NCI-H526 (cell line): Measurements from ENCODE around the gene CORO2B.

Source experiments
- DNase-seq, 2 experiments: peaks; one replicate each; lab custom pipeline; 2025; lab: John Stamatoyannopoulos, UW

CORO2B gene, protein sequence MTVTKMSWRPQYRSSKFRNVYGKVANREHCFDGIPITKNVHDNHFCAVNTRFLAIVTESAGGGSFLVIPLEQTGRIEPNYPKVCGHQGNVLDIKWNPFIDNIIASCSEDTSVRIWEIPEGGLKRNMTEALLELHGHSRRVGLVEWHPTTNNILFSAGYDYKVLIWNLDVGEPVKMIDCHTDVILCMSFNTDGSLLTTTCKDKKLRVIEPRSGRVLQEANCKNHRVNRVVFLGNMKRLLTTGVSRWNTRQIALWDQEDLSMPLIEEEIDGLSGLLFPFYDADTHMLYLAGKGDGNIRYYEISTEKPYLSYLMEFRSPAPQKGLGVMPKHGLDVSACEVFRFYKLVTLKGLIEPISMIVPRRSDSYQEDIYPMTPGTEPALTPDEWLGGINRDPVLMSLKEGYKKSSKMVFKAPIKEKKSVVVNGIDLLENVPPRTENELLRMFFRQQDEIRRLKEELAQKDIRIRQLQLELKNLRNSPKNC

DNA sequence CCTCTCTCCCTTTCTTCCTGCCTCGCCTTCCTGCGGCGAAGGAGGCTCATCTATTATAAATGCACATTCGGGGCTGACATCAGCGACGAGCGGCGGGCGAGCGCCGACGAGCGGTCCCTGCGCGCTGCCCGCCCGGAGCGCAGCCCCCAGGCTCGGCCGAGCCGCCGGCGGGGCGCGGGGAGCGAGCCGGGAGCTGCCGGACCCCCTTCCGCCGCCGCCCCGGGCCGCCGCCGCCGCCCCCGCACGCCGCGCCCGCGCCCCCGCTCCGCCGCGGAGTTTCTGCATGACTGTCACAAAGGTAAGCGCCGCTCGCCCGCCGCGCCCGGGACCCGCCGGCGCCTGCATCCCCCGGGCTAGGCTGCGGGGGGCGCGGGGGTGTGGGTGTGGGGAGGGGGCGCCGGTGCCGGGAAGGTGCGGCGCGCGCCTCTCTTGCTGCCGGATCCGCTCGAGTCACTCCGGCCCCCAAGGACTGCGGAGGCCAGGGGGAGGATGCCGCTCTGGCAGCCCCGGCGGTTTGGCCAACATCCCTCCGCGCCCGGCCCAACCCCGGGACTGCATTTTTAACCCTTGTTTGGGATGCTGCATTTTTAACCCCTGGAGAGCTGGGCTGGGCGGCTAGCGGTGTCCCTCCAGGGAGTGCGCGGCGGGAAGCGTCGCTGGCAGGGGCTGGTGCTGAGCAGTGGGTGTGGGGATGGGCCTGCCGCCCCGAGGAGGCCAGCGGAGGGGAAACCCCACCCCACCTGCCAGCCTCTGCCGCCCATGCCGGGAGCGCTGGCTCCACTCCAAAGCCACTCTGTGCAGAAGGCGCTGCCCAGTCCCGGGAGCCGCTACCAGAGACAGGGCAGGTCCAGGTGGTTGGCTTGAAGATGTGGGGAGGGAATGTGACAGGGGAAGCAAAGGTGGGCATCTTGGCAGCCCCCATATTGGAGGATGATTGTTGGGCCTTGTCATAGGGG is at the start of gene CORO2B:
CORO2B (plus strand) TSS at position 14 of the 956 bp plus-strand sequence; CDS start at position 284, 270 bp downstream.
- peak; percentile 39 to 87 for DNase-seq

DNA sequence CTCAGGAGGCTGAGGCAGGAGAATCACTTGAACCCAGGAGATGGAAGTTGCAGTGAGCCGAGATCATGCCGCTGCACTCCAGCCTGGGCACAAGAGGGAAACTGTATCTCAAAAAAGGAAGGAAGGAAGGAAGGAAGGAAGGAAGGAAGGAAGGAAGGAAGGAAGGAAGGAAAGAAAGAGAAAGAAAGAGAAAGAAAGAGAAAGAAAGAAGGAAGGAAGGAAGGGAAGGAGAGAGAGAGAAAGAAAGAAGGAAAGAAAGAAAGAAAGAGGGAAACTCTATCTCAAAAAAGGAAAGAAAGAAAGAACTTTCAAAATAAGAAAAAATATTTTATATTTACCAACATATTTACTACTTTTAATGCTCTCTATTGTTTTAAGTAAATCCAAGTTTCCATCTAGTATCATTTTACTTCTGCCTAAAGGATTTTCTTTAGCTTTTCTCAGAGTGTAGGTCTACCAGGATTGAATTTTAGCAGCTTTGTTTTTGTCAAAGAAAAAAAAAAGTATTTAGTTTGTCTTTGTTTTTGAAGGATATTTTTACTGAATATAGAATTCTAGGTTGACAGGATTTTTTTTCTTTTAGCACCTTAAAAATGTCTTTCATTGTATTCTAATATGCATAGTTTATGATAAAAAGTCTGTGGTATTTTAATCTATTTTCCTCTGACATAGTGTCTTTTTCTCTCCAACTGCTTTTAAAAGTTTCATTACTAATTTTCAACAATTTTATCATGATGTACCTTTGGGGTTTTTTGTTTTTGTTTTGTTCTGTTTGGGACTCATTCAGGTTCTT is 47.2 kb upstream of the CORO2B start:
- no peak for DNase-seq

GRCh38 chr15:68536331-68537095 is 42.3 kb upstream of the CORO2B start:
- DNase-seq, result no peak

GRCh38 chr15:68537097-68537496 is 41.7 kb upstream of the CORO2B start:
- no peak for DNase-seq

DNA sequence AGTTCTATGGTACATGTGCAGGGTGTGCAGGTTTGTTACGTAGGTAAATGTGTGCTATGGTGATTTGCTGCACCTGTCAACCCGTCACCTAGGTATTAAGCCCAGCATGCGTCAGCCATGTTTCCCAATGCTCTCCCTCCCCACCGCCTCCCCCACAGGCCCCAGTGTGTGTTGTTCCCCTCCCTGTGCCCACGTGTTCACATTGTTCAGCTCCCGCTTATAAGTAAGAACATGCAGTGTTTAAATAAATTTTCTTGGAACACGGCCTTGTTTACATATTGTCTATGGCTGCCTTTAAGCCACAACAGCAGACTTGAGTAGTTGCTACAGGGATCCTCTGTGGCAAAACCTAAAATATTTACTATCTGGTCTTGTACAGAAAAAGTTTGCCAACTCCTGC is 41.3 kb upstream of the CORO2B start:
- no peak for DNase-seq

GRCh38 chr15:68538311-68538710 is 40.5 kb upstream of the CORO2B start:
- DNase-seq, result no peak

DNA sequence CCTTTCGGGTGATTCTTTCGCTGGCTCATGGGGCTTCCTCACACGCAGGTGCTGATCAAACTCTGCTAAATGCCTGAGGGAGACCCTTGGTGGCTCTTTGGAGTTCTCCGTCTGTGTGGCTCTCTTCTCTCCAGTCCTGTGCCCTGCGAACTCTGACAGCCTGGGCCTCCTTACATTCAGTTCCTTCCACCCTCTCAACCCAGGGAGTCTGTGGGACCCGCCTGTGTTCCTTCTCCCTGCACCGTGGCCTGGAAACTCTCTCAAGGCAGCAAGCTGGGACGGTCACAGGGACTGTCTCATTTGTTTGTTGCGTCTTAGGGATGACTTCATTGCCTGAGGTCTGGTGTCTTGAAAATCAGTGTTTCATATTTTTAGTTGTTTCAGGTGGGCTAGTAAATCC is 37.0 kb upstream of the CORO2B start:
- no peak for DNase-seq

DNA sequence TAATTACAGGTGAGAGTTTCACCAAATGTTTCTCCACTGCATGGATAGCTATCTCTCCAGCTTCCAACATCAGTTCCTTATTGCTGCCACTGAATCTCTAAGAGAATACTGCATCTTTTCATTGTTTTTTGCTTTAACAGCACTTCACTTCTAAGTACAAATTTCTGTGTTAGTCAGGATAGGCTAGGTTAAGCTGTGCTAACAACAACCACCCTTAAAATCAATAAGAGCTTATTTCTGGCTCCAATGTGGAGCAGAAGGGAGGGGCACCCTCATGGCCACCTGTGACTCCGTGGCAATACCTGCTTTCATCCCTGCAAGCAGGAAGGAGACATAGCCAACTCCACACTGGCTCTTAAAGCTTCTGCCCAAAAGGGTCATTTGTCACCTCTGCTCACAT is 36.4 kb upstream of the CORO2B start:
- no peak for DNase-seq

- no peak for DNase-seq
These were observed 36.0 kb upstream of the CORO2B start for GRCh38 chr15:68542771-68543164.

DNA sequence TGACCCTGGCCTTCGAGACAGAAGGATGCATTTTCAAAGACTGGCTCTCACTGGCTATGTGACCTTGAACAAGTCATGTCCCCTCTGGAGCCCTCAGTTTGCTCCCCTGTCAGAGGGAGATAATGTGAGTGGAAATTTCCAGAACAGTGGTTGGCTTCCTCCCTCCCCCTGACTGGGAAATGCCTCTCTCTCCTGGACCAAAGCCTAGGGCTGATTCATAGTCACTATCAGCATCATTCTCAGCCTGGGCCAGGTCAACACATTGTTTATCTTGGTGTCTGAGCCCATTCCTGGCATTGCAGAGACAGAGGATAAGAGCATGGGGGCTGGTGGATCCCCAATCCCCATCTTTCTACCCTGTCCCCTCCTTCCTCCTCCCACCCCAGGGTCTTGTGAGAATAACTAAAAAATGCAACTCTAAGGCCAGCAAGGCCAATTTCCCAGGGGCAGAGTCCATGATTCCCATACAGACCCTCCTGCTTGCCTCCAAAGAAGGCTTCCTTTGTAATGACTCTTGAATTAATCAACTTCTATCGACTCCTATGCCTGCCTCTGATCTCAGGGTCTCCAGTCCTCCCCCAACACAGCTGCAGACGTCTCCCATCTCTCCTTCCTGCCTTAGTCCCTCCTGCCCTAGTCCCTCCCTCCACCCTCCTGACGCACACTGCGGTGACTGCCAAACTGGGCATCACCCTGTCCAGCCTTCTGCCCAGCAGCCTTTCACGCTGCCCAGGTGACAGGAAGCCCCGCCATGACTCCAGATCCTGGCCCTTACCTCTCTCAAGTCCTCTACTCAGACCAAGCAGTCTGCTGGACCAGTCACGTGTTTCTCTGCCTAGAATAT is 35.4 kb upstream of the CORO2B start:
- no peak for DNase-seq

GRCh38 chr15:68546318-68546717 is 32.5 kb upstream of the CORO2B start:
- no peak for DNase-seq

- DNase-seq, result no peak
These were observed 30.4 kb upstream of the CORO2B start for GRCh38 chr15:68548364-68548763.

DNA sequence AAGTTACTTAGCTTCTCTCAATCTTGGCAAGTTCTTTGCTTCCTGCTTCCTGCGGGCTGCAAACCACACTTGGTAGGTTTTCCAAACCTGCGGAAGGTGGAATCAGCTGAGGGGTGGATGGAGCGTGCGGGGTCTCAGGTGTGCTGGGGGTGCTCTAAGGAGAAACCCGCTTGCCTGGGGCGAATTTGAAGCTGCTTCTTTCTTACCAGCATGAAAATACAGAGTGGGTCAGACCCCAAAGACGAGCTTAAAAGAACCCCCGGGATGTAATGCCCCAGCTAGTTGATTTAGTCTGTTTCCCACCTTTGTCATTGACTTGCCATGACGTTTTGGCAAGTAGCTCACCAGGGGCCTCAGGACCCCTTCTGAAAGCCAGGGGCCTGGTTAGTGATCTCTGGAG is 28.8 kb upstream of the CORO2B start:
- DNase-seq, result no peak

GRCh38 chr15:68550498-68551295 is 28.1 kb upstream of the CORO2B start:
- peak; percentile 19 to 83 for DNase-seq

DNA sequence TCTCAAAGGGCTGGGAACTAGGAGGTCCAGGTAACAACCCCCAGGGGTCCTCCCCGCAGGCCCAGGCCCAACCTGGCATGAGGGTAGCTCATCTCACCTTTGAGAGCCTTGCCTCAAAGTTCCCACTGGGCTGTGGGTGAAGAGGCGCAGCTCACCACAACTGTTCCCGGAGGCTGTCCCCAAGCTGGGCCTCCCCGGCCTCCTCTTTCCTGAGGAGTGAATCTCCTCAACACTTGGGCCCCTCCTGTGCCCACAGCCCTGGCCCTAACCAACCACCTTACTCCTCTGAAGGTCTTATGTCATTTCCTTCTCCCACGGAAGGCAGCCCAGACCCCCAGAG is 27.5 kb upstream of the CORO2B start:
- DNase-seq, result no peak

DNA sequence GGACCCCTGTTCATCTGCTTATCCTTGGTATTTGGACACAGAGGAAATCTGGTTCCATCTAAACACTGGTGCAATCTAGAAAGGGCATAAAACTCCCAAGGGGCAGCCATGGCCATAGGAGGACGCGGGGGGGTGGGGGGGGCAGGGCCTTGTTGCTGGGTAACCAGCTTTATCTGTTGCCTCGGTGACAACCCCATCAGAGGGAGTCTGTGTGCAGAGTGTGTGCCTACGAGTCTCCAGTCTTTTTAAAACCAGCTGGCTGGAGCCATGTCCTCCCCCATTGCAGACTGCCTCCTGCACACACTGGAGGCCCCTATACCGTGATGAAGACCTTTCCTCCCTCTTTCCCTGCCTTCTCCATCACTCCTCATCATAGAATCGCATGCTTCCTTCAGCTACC is 26.4 kb upstream of the CORO2B start:
- DNase-seq, result no peak

DNA sequence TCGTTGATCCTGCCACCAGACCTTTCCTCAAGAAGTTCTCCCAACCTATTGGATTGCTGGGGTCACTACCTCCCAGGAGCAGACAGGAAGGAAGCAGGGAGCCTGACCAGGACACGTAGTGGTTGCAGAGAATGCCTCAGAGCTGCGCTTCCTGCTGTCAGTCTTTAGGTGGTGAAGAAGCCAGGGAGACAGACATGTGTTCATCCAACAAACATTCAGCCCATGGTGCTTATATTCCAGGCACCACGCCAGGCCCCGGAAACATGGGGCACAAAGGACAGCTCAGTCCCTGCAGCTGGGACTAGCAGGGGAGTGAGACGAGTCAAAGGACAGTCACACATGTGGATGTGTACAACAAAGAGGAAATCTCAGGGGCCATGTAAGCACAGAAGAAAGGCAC is 26.0 kb upstream of the CORO2B start:
- no peak for DNase-seq

DNA sequence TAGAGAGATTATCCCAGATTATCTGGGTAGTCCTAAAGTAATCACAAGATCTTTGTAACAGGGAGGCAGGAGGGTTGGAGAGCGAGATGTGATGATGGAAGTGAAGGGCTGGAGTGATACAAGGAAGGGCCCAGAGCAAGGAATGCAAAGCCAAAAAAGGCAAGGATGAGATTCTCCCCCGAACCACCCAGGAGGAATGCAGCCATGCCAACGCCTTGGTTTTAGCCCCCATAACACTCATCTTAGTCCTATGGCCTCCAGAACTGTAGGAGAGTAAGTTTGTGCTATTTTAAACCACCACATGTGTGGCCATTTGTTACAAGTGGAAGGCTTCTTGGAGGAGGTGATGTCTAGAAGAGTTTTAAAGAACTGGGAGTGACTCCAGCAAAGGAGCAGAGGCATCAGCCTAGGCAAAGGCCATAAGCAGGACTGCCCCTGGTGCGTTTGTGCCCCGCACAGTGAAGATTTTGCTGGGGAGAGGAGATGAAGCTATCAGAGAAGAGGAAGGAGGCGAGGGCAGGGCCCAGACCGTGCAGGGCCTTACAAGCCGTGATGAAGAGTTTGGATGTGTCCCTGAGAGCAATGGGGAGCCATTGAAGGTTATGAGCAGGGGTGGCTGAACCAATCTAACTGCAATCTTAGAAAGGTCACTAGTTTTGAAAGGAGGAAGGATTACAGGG is 25.3 kb upstream of the CORO2B start:
- no peak for DNase-seq
